Loucy (cell line): Measurements from ENCODE around the gene GNA12.

Experiments
- H2AFZ ChIP-seq: fragments of 200-600 bp; sonication (generic); 2 replicates; pipeline ENCODE4 v1.6.0; 2016; ENCODE audit warnings: antibody characterized with exemption, mild to moderate bottlenecking, low read length, moderate library complexity
- H3F3A ChIP-seq: fragments of 200-600 bp; 2 replicates; pipeline ENCODE4 v1.6.0; 2016; ENCODE audit warnings: antibody characterized with exemption, low read depth, mild to moderate bottlenecking
- H3K27me3 ChIP-seq: fragments of 200-600 bp; sonication (generic); 2 replicates; pipeline ENCODE4 v1.6.1; 2014; ENCODE audit warnings: low read length, mild to moderate bottlenecking; ENCODE audit not compliant: insufficient read depth, poor library complexity, severe bottlenecking
- H3K36me3 ChIP-seq: fragments of 200-600 bp; sonication (generic); 2 replicates; pipeline ENCODE4 v1.6.1; 2016; ENCODE audit warnings: low read length; ENCODE audit not compliant: insufficient read depth
- H3K4me1 ChIP-seq: fragments of 200-600 bp; sonication (generic); 2 replicates; pipeline ENCODE4 v1.5.1; 2014; ENCODE audit warnings: low read length, mild to moderate bottlenecking; ENCODE audit not compliant: insufficient read depth, poor library complexity, severe bottlenecking
- H3K4me2 ChIP-seq: fragments of 200-600 bp; sonication (generic); 2 replicates; pipeline ENCODE4 v1.6.0; 2014; ENCODE audit warnings: antibody characterized with exemption, low read length, low read depth, mild to moderate bottlenecking; ENCODE audit not compliant: poor library complexity, severe bottlenecking
- H3K4me3 ChIP-seq: fragments of 200-600 bp; sonication (generic); 2 replicates; pipeline ENCODE4 v1.5.1; 2014; ENCODE audit warnings: low read length, mild to moderate bottlenecking, mixed read lengths; ENCODE audit not compliant: poor library complexity, severe bottlenecking
- H3K79me2 ChIP-seq: fragments of 200-600 bp; sonication (generic); 2 replicates; pipeline ENCODE4 v1.6.1; 2014; ENCODE audit warnings: low read length; ENCODE audit not compliant: insufficient read depth
- H3K9ac ChIP-seq: fragments of 200-600 bp; sonication (generic); 2 replicates; pipeline ENCODE4 v1.6.0; 2014; ENCODE audit warnings: mild to moderate bottlenecking, low read depth, low read length, moderate library complexity; ENCODE audit not compliant: poor library complexity, severe bottlenecking
- H3K9me2 ChIP-seq: fragments of 200-600 bp; sonication (generic); replicated peaks from 2 replicates; pipeline ENCODE4 v1.6.1; 2016; ENCODE audit warnings: low read depth, low read length, mixed read lengths
- H3K9me3 ChIP-seq: fragments of 200-600 bp; sonication (generic); 2 replicates; pipeline ENCODE4 v1.6.1; 2014; ENCODE audit warnings: mild to moderate bottlenecking, antibody characterized with exemption, low read length, low read depth; ENCODE audit not compliant: insufficient read depth
- H4K20me1 ChIP-seq: fragments of 200-600 bp; sonication (generic); 2 replicates; pipeline ENCODE4 v1.6.0; 2014; ENCODE audit warnings: antibody characterized with exemption, low read length, mild to moderate bottlenecking; ENCODE audit not compliant: insufficient read depth, poor library complexity, severe bottlenecking
- CTCF ChIP-seq: fragments of 200-600 bp; sonication (generic); conservative IDR thresholded peaks from 2 replicates; pipeline ENCODE4 v1.5.1; 2014; ENCODE audit warnings: mild to moderate bottlenecking, antibody characterized with exemption, low read length
- EZH2phosphoT487 ChIP-seq: fragments of 200-600 bp; IDR thresholded peaks from 2 replicates; pipeline ENCODE4 v1.6.1; 2018; ENCODE audit warnings: antibody characterized with exemption, mild to moderate bottlenecking, moderate library complexity, borderline replicate concordance

The GNA12 gene

GRCh38 chr7:2864204-2864985 lies 20.3 kb upstream of the GNA12 start:
- Histone ChIP-seq H3F3A (no peaks in the 10 kb centered on the region), H3K4me3 (peak overlapping the region; percentile 72), H3K9me2 (no peaks in the 10 kb centered on the region), H4K20me1 (no peaks in the 10 kb centered on the region), H3K4me2 (peak overlapping the region; percentile 85), H3K9me3 (no peaks in the 10 kb centered on the region), H3K79me2 (peaks cover 4% of the 10 kb centered on the region; the same call in 1 of the 2 replicates), H3K9ac (no peak overlapping the region), H3K36me3 (no peaks in the 10 kb centered on the region), H2AFZ (no peak overlapping the region), H3K27me3 (no peaks in the 10 kb centered on the region), H3K4me1 (peaks cover 23% of the 10 kb centered on the region)
- TF ChIP-seq EZH2phosphoT487 (no peak), CTCF (no peak)

GRCh38 chr7:2863461-2864066 lies 19.5 kb upstream of the GNA12 start:
- no peaks in the 10 kb centered on the region for H3K27me3 ChIP-seq
- H2AFZ ChIP-seq = peak overlapping the region; percentile 73
- no peaks in the 10 kb centered on the region for H3K79me2 ChIP-seq
- peaks cover 15% of the 10 kb centered on the region for H3K4me1 ChIP-seq
- no peaks in the 10 kb centered on the region for H3F3A ChIP-seq
- H3K9me3 ChIP-seq = no peaks in the 10 kb centered on the region
- H3K36me3 ChIP-seq = no peaks in the 10 kb centered on the region
- TF ChIP-seq EZH2phosphoT487 = no peak
- no peak for TF ChIP-seq CTCF
- peak overlapping the region; percentile 72 for H3K4me3 ChIP-seq
- peak overlapping the region; percentile 68 for H3K9ac ChIP-seq
- H4K20me1 ChIP-seq = no peaks in the 10 kb centered on the region
- H3K9me2 ChIP-seq = no peaks in the 10 kb centered on the region
- H3K4me2 ChIP-seq = peak overlapping the region; percentile 85

DNA sequence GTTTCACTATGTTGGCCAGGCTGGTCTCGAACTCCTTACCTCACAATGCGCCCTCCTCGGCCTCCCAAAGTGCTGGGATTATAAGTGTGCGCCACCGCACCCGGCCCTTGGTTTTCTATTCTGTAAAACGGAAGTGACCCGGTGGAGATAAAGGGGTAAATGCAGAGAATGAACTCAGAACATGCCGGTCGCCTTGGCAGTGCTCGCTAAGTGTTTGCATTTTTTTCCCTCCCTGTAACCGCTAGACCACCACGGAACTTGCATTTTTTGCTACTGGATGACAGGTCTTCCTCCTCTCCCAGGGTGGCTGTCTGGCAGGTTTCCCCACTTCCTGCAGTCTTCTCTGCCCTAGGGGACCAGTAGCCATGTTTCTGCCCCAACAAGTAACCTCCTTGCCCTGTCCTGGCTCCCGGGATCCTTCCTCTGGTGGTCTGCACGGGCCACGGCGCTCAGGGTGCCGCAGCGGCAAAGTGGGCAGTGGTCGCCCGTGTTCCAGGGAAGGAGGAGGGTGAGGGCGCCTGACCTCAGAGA lies 18.8 kb upstream of the GNA12 start:
- no peaks in the 10 kb centered on the region for H3K36me3 ChIP-seq
- H2AFZ ChIP-seq = no peak overlapping the region
- peak overlapping the region; percentile 85 for H3K4me2 ChIP-seq
- H3K9ac ChIP-seq = peak overlapping the region; percentile 68
- no peaks in the 10 kb centered on the region for H3F3A ChIP-seq
- TF ChIP-seq EZH2phosphoT487 (no peak), CTCF (no peak)
- H3K4me3 ChIP-seq = peak overlapping the region; percentile 72
- no peaks in the 10 kb centered on the region for H3K27me3 ChIP-seq
- H3K4me1 ChIP-seq = peaks cover 14% of the 10 kb centered on the region
- no peaks in the 10 kb centered on the region for H3K9me2 ChIP-seq
- H3K79me2 ChIP-seq = no peaks in the 10 kb centered on the region
- no peaks in the 10 kb centered on the region for H4K20me1 ChIP-seq
- no peaks in the 10 kb centered on the region for H3K9me3 ChIP-seq
